ENCODE results near the gene MACROD1.

MACROD1 gene

GRCh38 chr11:64151337-64151736, 14.6 kb downstream of the MACROD1 start:
- no peaks in the 10 kb centered on the region for H3K9me3 ChIP-seq
- DNase-seq (ENCODE audit: low spot score in 2 of 2) = no peak
- in situ Hi-C loops (cut with MboI; ENCODE audit: low sequenced_read_pairs) = no loop called here
- no peaks in the 10 kb centered on the region for H3K27me3 ChIP-seq (ENCODE audit: low read depth)
- peaks cover 7% of the 10 kb centered on the region for H3K36me3 ChIP-seq (replicated peaks)
- peaks cover 8% of the 10 kb centered on the region; the same call in 1 of the 2 replicates for H3K4me1 ChIP-seq
- H3K4me3 ChIP-seq = no peak overlapping the region

- in situ Hi-C loops (cut with MboI; ENCODE audit: low sequenced_read_pairs) = no loop called here
- no peaks in the 10 kb centered on the region for H3K27me3 ChIP-seq (ENCODE audit: low read depth)
- no peak for DNase-seq (ENCODE audit: low spot score in 2 of 2)
- H3K9me3 ChIP-seq = no peaks in the 10 kb centered on the region
- H3K4me3 ChIP-seq = no peak overlapping the region
- peaks cover 7% of the 10 kb centered on the region for H3K36me3 ChIP-seq (replicated peaks)
- peaks cover 8% of the 10 kb centered on the region; the same call in 1 of the 2 replicates for H3K4me1 ChIP-seq
Observed at GRCh38 chr11:64150481-64151239, 15.3 kb downstream of the MACROD1 start.

- in situ Hi-C loops (cut with MboI; ENCODE audit: low sequenced_read_pairs) = no loop called here
- H3K36me3 ChIP-seq (replicated peaks) = peaks cover 7% of the 10 kb centered on the region
- peaks cover 8% of the 10 kb centered on the region; the same call in 1 of the 2 replicates for H3K4me1 ChIP-seq
- no peaks in the 10 kb centered on the region for H3K9me3 ChIP-seq
- H3K4me3 ChIP-seq = no peak overlapping the region
- no peak for DNase-seq (ENCODE audit: low spot score in 2 of 2)
- H3K27me3 ChIP-seq (ENCODE audit: low read depth) = no peaks in the 10 kb centered on the region
Observed at GRCh38 chr11:64150051-64150450, 15.9 kb downstream of the MACROD1 start.

GRCh38 chr11:64148917-64149617, 16.8 kb downstream of the MACROD1 start:
- Histone ChIP-seq H3K4me1 (peaks cover 8% of the 10 kb centered on the region; the same call in 1 of the 2 replicates), H3K27me3 (ENCODE audit: low read depth) (no peaks in the 10 kb centered on the region), H3K36me3 (replicated peaks) (peaks cover 7% of the 10 kb centered on the region), H3K9me3 (no peaks in the 10 kb centered on the region), H3K4me3 (no peak overlapping the region)
- no peak for DNase-seq (ENCODE audit: low spot score in 2 of 2)
- in situ Hi-C loops (cut with MboI; ENCODE audit: low sequenced_read_pairs) = loop anchor here (5.0 kb wide), 1 partner anchor 312 kb away; the partner anchor contains the start of gene MARK2

- no peaks in the 10 kb centered on the region for H3K27me3 ChIP-seq (ENCODE audit: low read depth)
- peak; percentile 83 to 91 for DNase-seq (ENCODE audit: low spot score in 2 of 2)
- in situ Hi-C loops (cut with MboI; ENCODE audit: low sequenced_read_pairs) = loop anchor here (5.0 kb wide), 1 partner anchor 311 kb away; the partner anchor contains the start of gene MARK2
- no peak overlapping the region for H3K4me3 ChIP-seq
- H3K36me3 ChIP-seq (replicated peaks) = peaks cover 7% of the 10 kb centered on the region
- no peaks in the 10 kb centered on the region for H3K9me3 ChIP-seq
- H3K4me1 ChIP-seq = peaks cover 8% of the 10 kb centered on the region; the same call in 1 of the 2 replicates
Observed at GRCh38 chr11:64148226-64148916, 17.5 kb downstream of the MACROD1 start.

- Histone ChIP-seq H3K27me3 (ENCODE audit: low read depth) (no peaks in the 10 kb centered on the region), H3K36me3 (replicated peaks) (peaks cover 1% of the 10 kb centered on the region; the same call in 1 of the 2 replicates), H3K4me1 (peaks cover 8% of the 10 kb centered on the region; the same call in 1 of the 2 replicates), H3K9me3 (no peaks in the 10 kb centered on the region), H3K4me3 (no peak overlapping the region)
- peak in 1 of 2 experiments; percentile 73 for DNase-seq (ENCODE audit: low spot score in 2 of 2)
- in situ Hi-C loops (cut with MboI; ENCODE audit: low sequenced_read_pairs) = loop anchor here (5.0 kb wide), 1 partner anchor 309 kb away; the partner anchor contains the start of gene MARK2
Observed at GRCh38 chr11:64146036-64146955, 19.6 kb downstream of the MACROD1 start.

- H3K4me1 ChIP-seq = peaks cover 8% of the 10 kb centered on the region; the same call in 1 of the 2 replicates
- H3K9me3 ChIP-seq = no peaks in the 10 kb centered on the region
- DNase-seq (ENCODE audit: low spot score in 2 of 2) = no peak
Observed at GRCh38 chr11:64144587-64145472, 21.1 kb downstream of the MACROD1 start.

GRCh38 chr11:64141081-64141783, 24.7 kb downstream of the MACROD1 start:
- Histone ChIP-seq H3K9me3 (no peaks in the 10 kb centered on the region), H3K4me1 (no peaks in the 10 kb centered on the region), H3K27me3 (ENCODE audit: low read depth) (no peaks in the 10 kb centered on the region), H3K4me3 (no peak overlapping the region), H3K36me3 (replicated peaks) (no peaks in the 10 kb centered on the region)
- in situ Hi-C loops (cut with MboI; ENCODE audit: low sequenced_read_pairs) = no loop called here
- no peak for DNase-seq (ENCODE audit: low spot score in 2 of 2)

More at GRCh38 chr11:64144587-64145472, 21.1 kb downstream of the MACROD1 start:
- in situ Hi-C loops (cut with MboI; ENCODE audit: low sequenced_read_pairs) = loop anchor here (5.0 kb wide), 1 partner anchor 308 kb away; the partner anchor contains the start of gene MARK2
- H3K4me3 ChIP-seq = no peak overlapping the region
- no peaks in the 10 kb centered on the region for H3K36me3 ChIP-seq (replicated peaks)
- H3K27me3 ChIP-seq (ENCODE audit: low read depth) = no peaks in the 10 kb centered on the region

- no peaks in the 10 kb centered on the region for H3K9me3 ChIP-seq
- H3K36me3 ChIP-seq (replicated peaks) = no peaks in the 10 kb centered on the region
- DNase-seq (ENCODE audit: low spot score in 2 of 2) = no peak
- in situ Hi-C loops (cut with MboI; ENCODE audit: low sequenced_read_pairs) = no loop called here
- H3K4me1 ChIP-seq = no peaks in the 10 kb centered on the region
- no peak overlapping the region for H3K4me3 ChIP-seq
- no peaks in the 10 kb centered on the region for H3K27me3 ChIP-seq (ENCODE audit: low read depth)
Observed at GRCh38 chr11:64140082-64140481, 25.8 kb downstream of the MACROD1 start.

GRCh38 chr11:64139049-64139448, 26.9 kb downstream of the MACROD1 start:
- Histone ChIP-seq H3K4me3 (no peak overlapping the region), H3K9me3 (no peaks in the 10 kb centered on the region), H3K27me3 (ENCODE audit: low read depth) (no peaks in the 10 kb centered on the region), H3K36me3 (replicated peaks) (no peaks in the 10 kb centered on the region), H3K4me1 (no peaks in the 10 kb centered on the region)
- no peak for DNase-seq (ENCODE audit: low spot score in 2 of 2)
- in situ Hi-C loops (cut with MboI; ENCODE audit: low sequenced_read_pairs) = no loop called here

GRCh38 chr11:64138398-64138797, 27.5 kb downstream of the MACROD1 start:
- H3K4me1 ChIP-seq = no peaks in the 10 kb centered on the region
- H3K27me3 ChIP-seq (ENCODE audit: low read depth) = no peaks in the 10 kb centered on the region
- DNase-seq (ENCODE audit: low spot score in 2 of 2) = no peak
- H3K36me3 ChIP-seq (replicated peaks) = no peaks in the 10 kb centered on the region
- in situ Hi-C loops (cut with MboI; ENCODE audit: low sequenced_read_pairs) = no loop called here
- H3K4me3 ChIP-seq = no peak overlapping the region
- no peaks in the 10 kb centered on the region for H3K9me3 ChIP-seq
